Measurements from ENCODE around the gene BLVRA. TPM values are rescaled to one million over a fixed set of nuclear protein-coding genes. Genes with fewer than 3 reads are reported as not detected.

Gene BLVRA
- total RNA-seq, 1 donor = 24.0 TPM

DNA sequence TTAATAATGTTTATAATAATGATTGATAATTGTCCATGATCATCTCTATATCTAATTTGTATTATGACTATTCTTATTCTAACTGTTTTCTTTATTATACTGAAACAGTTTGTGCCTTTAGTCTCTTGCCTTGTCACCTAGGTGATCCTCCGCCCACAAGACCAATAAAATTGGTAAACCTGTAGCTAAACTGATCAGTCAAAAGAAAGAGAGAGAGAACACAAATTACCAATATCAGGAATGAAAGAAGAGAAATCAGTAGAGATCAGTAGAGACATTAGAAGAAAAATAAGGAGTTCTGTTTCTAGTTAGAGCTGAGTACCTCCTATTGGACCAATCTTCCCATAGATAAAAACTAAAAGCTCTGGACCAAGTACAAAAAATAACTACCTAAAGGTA lies 23.1 kb upstream of the BLVRA start:
- TF ChIP-seq, protein P1, sequence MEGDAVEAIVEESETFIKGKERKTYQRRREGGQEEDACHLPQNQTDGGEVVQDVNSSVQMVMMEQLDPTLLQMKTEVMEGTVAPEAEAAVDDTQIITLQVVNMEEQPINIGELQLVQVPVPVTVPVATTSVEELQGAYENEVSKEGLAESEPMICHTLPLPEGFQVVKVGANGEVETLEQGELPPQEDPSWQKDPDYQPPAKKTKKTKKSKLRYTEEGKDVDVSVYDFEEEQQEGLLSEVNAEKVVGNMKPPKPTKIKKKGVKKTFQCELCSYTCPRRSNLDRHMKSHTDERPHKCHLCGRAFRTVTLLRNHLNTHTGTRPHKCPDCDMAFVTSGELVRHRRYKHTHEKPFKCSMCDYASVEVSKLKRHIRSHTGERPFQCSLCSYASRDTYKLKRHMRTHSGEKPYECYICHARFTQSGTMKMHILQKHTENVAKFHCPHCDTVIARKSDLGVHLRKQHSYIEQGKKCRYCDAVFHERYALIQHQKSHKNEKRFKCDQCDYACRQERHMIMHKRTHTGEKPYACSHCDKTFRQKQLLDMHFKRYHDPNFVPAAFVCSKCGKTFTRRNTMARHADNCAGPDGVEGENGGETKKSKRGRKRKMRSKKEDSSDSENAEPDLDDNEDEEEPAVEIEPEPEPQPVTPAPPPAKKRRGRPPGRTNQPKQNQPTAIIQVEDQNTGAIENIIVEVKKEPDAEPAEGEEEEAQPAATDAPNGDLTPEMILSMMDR (IDR thresholded peaks at IDR 0.05; ENCODE audit: insufficient read depth, low read length) = no peak
- DNase-seq (ENCODE audit: low read depth) = no peak
- H3K4me3 ChIP-seq (ENCODE audit: low read depth, low read length) = no peak overlapping the region

GRCh38 chr7:43735802-43736603 lies 22.5 kb upstream of the BLVRA start:
- DNase-seq (ENCODE audit: low read depth) = peak; percentile 76
- no peak overlapping the region for H3K4me3 ChIP-seq (ENCODE audit: low read depth, low read length)
- TF ChIP-seq, protein P1 (IDR thresholded peaks at IDR 0.05; ENCODE audit: insufficient read depth, low read length) = no peak

- no peak for DNase-seq (ENCODE audit: low read depth)
- TF ChIP-seq, protein P1 (IDR thresholded peaks at IDR 0.05; ENCODE audit: insufficient read depth, low read length) = no peak
- H3K4me3 ChIP-seq (ENCODE audit: low read depth, low read length) = no peak overlapping the region
These were observed 20.9 kb upstream of the BLVRA start for GRCh38 chr7:43737467-43738127.

DNA sequence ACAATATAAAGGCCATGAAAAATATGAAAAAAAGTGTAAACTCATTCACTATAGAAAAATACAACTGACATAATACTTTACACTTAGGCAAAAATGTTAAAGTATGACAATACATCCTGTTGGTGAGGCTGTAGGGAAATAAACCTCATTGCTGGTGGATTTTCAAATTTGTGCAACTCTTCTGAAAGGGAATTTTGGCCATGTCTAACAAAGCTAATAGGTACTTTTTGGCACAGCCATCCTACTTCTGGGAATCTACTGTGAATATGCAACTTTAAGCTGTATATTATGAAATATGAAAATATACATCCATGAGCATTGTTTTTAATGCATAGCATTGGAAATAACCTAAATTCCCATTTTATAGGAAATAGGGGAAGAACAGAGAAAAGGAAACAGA lies 15.8 kb upstream of the BLVRA start:
- TF ChIP-seq, protein P1 (IDR thresholded peaks at IDR 0.05; ENCODE audit: insufficient read depth, low read length) = no peak
- no peak for DNase-seq (ENCODE audit: low read depth)
- H3K4me3 ChIP-seq (ENCODE audit: low read depth, low read length) = no peak overlapping the region

- H3K4me3 ChIP-seq (ENCODE audit: low read depth, low read length) = no peak overlapping the region
- no peak for DNase-seq (ENCODE audit: low read depth)
- TF ChIP-seq, protein P1 (IDR thresholded peaks at IDR 0.05; ENCODE audit: insufficient read depth, low read length) = no peak
These were observed 11.0 kb upstream of the BLVRA start for GRCh38 chr7:43747328-43748105.

- H3K4me3 ChIP-seq (ENCODE audit: low read depth, low read length) = no peak overlapping the region
- no peak for DNase-seq (ENCODE audit: low read depth)
- TF ChIP-seq, protein P1 (IDR thresholded peaks at IDR 0.05; ENCODE audit: insufficient read depth, low read length) = no peak
These were observed 9.0 kb upstream of the BLVRA start for GRCh38 chr7:43749383-43749940.

Measured in fibroblast of the aortic adventitia (primary cell).